Neural progenitor cell (in vitro differentiated cells): ENCODE data around the gene AP4E1. TPM values are rescaled to one million over a fixed set of nuclear protein-coding genes. Genes with fewer than 3 reads are reported as not detected.

Experiments used
- DNase-seq: peaks from one replicate; pipeline ENCODE4 v3.0.0-alpha.2; 2016; ENCODE audit warnings: low spot score
- H2AFZ ChIP-seq: fragments of 200-600 bp; sonication (generic); replicated peaks from 2 replicates; pipeline ENCODE4 v1.6.1; 2016; ENCODE audit warnings: antibody characterized with exemption
- H3F3A ChIP-seq: fragments of 200-600 bp; sonication (generic); 2 replicates; pipeline ENCODE4 v1.6.1; 2016; ENCODE audit warnings: antibody characterized with exemption, low read depth
- H3K27ac ChIP-seq: fragments of 200-600 bp; sonication (generic); 2 replicates; pipeline ENCODE4 v1.5.1; 2016; ENCODE audit warnings: mild to moderate bottlenecking
- H3K27me3 ChIP-seq: fragments of 200-600 bp; sonication (generic); 2 replicates; pipeline ENCODE4 v1.6.1; 2016; ENCODE audit warnings: mild to moderate bottlenecking, moderate library complexity
- H3K36me3 ChIP-seq: fragments of 200-600 bp; sonication (generic); 2 replicates; pipeline ENCODE4 v1.5.1; 2016
- H3K4me1 ChIP-seq: fragments of 200-600 bp; sonication (generic); 2 replicates; pipeline ENCODE4 v1.6.1; 2016; ENCODE audit warnings: mixed run types
- H3K4me2 ChIP-seq: fragments of 200-600 bp; sonication (generic); 2 replicates; pipeline ENCODE4 v1.6.1; 2016
- H3K4me3 ChIP-seq: fragments of 200-600 bp; sonication (generic); 2 replicates; pipeline ENCODE4 v1.5.1; 2016
- H3K79me2 ChIP-seq: fragments of 200-600 bp; sonication (generic); 2 replicates; pipeline ENCODE4 v1.6.1; 2016; ENCODE audit warnings: low read depth
- H3K9ac ChIP-seq: fragments of 200-600 bp; sonication (generic); 2 replicates; pipeline ENCODE4 v1.6.1; 2016
- H3K9me3 ChIP-seq: fragments of 200-600 bp; sonication (generic); 2 replicates; pipeline ENCODE4 v1.5.1; 2016; ENCODE audit warnings: low read depth
- H4K20me1 ChIP-seq: fragments of 200-600 bp; sonication (generic); 2 replicates; pipeline ENCODE4 v1.6.1; 2016; ENCODE audit warnings: low read depth
- H3K27ac Mint-ChIP-seq: 3 replicates; pipeline ENCODE4 v1.8.0; 2021; ENCODE audit warnings: mixed read lengths
- H3K27me3 Mint-ChIP-seq: 2 replicates; pipeline ENCODE4 v1.8.0; 2022; ENCODE audit warnings: low read depth, mild to moderate bottlenecking, inconsistent platforms, moderate library complexity, mixed read lengths; ENCODE audit not compliant: insufficient read depth
- H3K36me3 Mint-ChIP-seq: 3 replicates; pipeline ENCODE4 v1.8.0; 2021; ENCODE audit warnings: mixed read lengths
- H3K4me1 Mint-ChIP-seq: 3 replicates; pipeline ENCODE4 v1.8.0; 2021; ENCODE audit warnings: mixed read lengths
- H3K4me3 Mint-ChIP-seq: 3 replicates; pipeline ENCODE4 v1.8.0; 2021; ENCODE audit warnings: mild to moderate bottlenecking, moderate library complexity, mixed read lengths
- H3K9me3 Mint-ChIP-seq: 3 replicates; pipeline ENCODE4 v1.8.0; 2020; ENCODE audit warnings: mixed read lengths
- EZH2 ChIP-seq: fragments of 200-600 bp; sonication (generic); IDR thresholded peaks from 2 replicates; pipeline ENCODE4 v1.6.1; 2017; ENCODE audit warnings: antibody characterized with exemption, mild to moderate bottlenecking, moderate library complexity
- EZH2phosphoT487 ChIP-seq: fragments of 200-600 bp; sonication (generic); IDR thresholded peaks from 2 replicates; pipeline ENCODE4 v1.6.1; 2017; ENCODE audit warnings: antibody characterized with exemption
- total RNA-seq: library from RNA; depleted of rRNA; stranded (reverse); fragments of >200 nt; gene quantifications from 2 replicates; pipeline ENCODE4 v1.2.3, GENCODE V29; 2015; ENCODE audit warnings: low replicate concordance
- TF ChIP-seq, protein P1 (sequence below): fragments of 200-600 bp; sonication (generic); IDR thresholded peaks from 2 replicates; pipeline ENCODE4 v1.5.1; 2017; ENCODE audit warnings: antibody characterized with exemption, mild to moderate bottlenecking

Gene AP4E1
- total RNA-seq, 1 donor from 2014 or later, result 14.0 TPM

DNA sequence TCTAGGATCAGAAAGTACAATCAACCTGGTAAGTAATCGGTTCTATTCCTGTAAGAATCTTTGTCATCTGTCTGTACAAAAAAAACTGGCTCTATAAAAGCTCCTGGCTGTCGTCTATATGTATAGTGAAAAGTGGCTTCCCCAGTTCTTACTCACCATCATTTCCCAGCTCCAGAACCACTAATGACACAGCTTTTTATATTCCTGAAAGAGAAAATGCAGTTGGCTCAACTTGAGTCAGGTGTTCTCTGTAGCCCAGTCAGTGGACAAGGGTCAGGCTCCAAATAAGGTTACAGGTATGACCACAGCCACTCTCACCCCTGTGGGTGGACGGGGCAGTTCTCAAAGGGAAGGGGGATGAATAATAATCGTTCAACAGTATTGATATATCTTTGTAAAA lies 85.1 kb downstream of the AP4E1 start:
- H3K27ac Mint-ChIP-seq, result no peak overlapping the region
- H3K79me2 ChIP-seq, result no peaks in the 10 kb centered on the region
- no peaks in the 10 kb centered on the region for H3K4me1 Mint-ChIP-seq
- H3K36me3 Mint-ChIP-seq, result peaks cover 5% of the 10 kb centered on the region
- H3K27me3 Mint-ChIP-seq, result no peaks in the 10 kb centered on the region
- no peaks in the 10 kb centered on the region for H4K20me1 ChIP-seq
- H3K4me2 ChIP-seq, result no peak overlapping the region
- H3K4me3 ChIP-seq, result no peak overlapping the region
- no peaks in the 10 kb centered on the region for H3K27me3 ChIP-seq
- no peak overlapping the region for H2AFZ ChIP-seq
- no peak for DNase-seq
- H3K4me3 Mint-ChIP-seq, result no peak overlapping the region
- H3K9me3 Mint-ChIP-seq, result no peaks in the 10 kb centered on the region
- no peaks in the 10 kb centered on the region for H3K9me3 ChIP-seq
- TF ChIP-seq EZH2 (no peak), EZH2phosphoT487 (no peak)
- TF ChIP-seq, protein P1, sequence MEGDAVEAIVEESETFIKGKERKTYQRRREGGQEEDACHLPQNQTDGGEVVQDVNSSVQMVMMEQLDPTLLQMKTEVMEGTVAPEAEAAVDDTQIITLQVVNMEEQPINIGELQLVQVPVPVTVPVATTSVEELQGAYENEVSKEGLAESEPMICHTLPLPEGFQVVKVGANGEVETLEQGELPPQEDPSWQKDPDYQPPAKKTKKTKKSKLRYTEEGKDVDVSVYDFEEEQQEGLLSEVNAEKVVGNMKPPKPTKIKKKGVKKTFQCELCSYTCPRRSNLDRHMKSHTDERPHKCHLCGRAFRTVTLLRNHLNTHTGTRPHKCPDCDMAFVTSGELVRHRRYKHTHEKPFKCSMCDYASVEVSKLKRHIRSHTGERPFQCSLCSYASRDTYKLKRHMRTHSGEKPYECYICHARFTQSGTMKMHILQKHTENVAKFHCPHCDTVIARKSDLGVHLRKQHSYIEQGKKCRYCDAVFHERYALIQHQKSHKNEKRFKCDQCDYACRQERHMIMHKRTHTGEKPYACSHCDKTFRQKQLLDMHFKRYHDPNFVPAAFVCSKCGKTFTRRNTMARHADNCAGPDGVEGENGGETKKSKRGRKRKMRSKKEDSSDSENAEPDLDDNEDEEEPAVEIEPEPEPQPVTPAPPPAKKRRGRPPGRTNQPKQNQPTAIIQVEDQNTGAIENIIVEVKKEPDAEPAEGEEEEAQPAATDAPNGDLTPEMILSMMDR, result no peak
- H3K4me1 ChIP-seq, result peaks cover 7% of the 10 kb centered on the region
- H3K9ac ChIP-seq, result no peak overlapping the region
- no peak overlapping the region for H3K27ac ChIP-seq
- no peaks in the 10 kb centered on the region for H3K36me3 ChIP-seq
- H3F3A ChIP-seq, result no peaks in the 10 kb centered on the region

GRCh38 chr15:50996641-50997040 lies 88.2 kb downstream of the AP4E1 start:
- no peak overlapping the region for H2AFZ ChIP-seq
- H3F3A ChIP-seq, result no peaks in the 10 kb centered on the region
- no peaks in the 10 kb centered on the region for H3K27me3 ChIP-seq
- no peak overlapping the region for H3K4me3 ChIP-seq
- no peak overlapping the region for H3K4me3 Mint-ChIP-seq
- H3K4me1 ChIP-seq, result no peaks in the 10 kb centered on the region
- H3K27me3 Mint-ChIP-seq, result no peaks in the 10 kb centered on the region
- H4K20me1 ChIP-seq, result no peaks in the 10 kb centered on the region
- no peak overlapping the region for H3K9ac ChIP-seq
- DNase-seq, result no peak
- H3K9me3 ChIP-seq, result no peaks in the 10 kb centered on the region
- no peaks in the 10 kb centered on the region for H3K9me3 Mint-ChIP-seq
- no peaks in the 10 kb centered on the region for H3K36me3 ChIP-seq
- H3K79me2 ChIP-seq, result no peaks in the 10 kb centered on the region
- H3K27ac ChIP-seq, result no peak overlapping the region
- peaks cover 7% of the 10 kb centered on the region for H3K36me3 Mint-ChIP-seq
- no peak for TF ChIP-seq EZH2phosphoT487
- TF ChIP-seq EZH2, result no peak
- TF ChIP-seq, protein P1, result no peak
- no peak overlapping the region for H3K4me2 ChIP-seq
- H3K4me1 Mint-ChIP-seq, result no peaks in the 10 kb centered on the region
- no peak overlapping the region for H3K27ac Mint-ChIP-seq

GRCh38 chr15:50997371-50998051 lies 89.0 kb downstream of the AP4E1 start:
- Mint-ChIP-seq H3K4me1 (no peaks in the 10 kb centered on the region), H3K27ac (no peak overlapping the region)

More at GRCh38 chr15:50997371-50998051, 89.0 kb downstream of the AP4E1 start:
- Histone ChIP-seq H3K36me3 (no peaks in the 10 kb centered on the region), H2AFZ (no peak overlapping the region), H3K9me3 (no peaks in the 10 kb centered on the region), H3K79me2 (no peaks in the 10 kb centered on the region), H4K20me1 (no peaks in the 10 kb centered on the region), H3K27ac (no peak overlapping the region), H3K9ac (no peak overlapping the region), H3K4me3 (no peak overlapping the region), H3F3A (no peaks in the 10 kb centered on the region), H3K4me1 (no peaks in the 10 kb centered on the region), H3K27me3 (no peaks in the 10 kb centered on the region), H3K4me2 (no peak overlapping the region)
- Mint-ChIP-seq H3K36me3 (peaks cover 13% of the 10 kb centered on the region), H3K4me3 (no peak overlapping the region), H3K9me3 (no peaks in the 10 kb centered on the region), H3K27me3 (no peaks in the 10 kb centered on the region)
- no peak for DNase-seq
- no peak for TF ChIP-seq EZH2
- TF ChIP-seq EZH2phosphoT487, result no peak
- TF ChIP-seq, protein P1, result no peak
